ENCODE measurements around the gene SNRPD3.

SNRPD3 gene

DNA sequence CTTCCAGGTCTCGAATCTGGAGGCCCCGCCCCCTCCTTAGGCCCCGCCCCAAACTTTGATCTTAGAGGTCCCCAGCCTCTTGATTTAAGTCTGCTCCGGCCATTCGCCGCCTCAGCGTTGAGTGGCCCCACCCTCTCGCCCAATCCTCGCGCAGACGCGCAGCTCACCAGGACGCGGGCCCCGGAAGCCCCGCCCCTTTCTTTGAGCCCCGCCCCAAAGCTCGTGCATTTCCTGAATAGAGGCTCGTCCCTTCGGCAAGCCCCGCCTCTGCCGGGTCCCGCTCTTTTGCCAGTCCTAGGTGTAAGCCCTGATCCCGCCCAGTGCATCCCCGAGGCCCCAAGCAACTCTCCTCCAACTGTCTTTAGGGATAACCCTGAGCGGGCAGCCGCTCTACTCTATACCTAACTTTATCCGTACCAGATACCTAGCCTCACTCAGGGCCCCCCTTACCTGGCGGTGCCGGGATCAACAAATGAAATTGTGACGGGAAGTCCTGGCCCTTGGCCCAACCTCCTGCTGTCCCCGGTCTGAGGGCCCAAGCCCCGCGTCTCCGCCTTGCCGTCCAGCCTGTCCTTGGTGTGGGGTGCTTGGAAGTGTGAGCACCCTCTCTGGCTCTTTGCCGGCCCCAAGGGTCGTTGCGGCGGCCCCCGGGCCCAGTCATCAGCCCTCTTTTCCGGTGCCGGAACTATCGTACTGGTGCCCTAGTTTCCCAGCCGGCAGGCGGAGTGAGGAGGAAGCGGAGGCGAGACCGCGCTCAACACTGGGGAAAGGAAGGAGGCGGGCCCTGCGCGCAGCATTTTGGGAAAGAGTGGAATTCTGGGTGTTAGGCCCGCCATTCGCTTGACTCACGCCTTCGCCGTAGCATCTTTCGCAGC, at the start of gene SNRPD3:
SNRPD3 (plus strand) TSS at position 835 of the 875 bp plus-strand sequence. CDS start 1,676 bp downstream, outside the sequence.
- peak within 1 kb of the TSS; percentile 99 for H3K4me3 ChIP-seq (ENCODE audit: low read length)
- TF ChIP-seq, protein P1, sequence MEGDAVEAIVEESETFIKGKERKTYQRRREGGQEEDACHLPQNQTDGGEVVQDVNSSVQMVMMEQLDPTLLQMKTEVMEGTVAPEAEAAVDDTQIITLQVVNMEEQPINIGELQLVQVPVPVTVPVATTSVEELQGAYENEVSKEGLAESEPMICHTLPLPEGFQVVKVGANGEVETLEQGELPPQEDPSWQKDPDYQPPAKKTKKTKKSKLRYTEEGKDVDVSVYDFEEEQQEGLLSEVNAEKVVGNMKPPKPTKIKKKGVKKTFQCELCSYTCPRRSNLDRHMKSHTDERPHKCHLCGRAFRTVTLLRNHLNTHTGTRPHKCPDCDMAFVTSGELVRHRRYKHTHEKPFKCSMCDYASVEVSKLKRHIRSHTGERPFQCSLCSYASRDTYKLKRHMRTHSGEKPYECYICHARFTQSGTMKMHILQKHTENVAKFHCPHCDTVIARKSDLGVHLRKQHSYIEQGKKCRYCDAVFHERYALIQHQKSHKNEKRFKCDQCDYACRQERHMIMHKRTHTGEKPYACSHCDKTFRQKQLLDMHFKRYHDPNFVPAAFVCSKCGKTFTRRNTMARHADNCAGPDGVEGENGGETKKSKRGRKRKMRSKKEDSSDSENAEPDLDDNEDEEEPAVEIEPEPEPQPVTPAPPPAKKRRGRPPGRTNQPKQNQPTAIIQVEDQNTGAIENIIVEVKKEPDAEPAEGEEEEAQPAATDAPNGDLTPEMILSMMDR (conservative IDR thresholded peaks at IDR 0.05; ENCODE audit: low read length) = no peak; the same call in 1 of the 2 replicates
- peak; percentile 98 for DNase-seq (ENCODE audit: low read depth)

DNA sequence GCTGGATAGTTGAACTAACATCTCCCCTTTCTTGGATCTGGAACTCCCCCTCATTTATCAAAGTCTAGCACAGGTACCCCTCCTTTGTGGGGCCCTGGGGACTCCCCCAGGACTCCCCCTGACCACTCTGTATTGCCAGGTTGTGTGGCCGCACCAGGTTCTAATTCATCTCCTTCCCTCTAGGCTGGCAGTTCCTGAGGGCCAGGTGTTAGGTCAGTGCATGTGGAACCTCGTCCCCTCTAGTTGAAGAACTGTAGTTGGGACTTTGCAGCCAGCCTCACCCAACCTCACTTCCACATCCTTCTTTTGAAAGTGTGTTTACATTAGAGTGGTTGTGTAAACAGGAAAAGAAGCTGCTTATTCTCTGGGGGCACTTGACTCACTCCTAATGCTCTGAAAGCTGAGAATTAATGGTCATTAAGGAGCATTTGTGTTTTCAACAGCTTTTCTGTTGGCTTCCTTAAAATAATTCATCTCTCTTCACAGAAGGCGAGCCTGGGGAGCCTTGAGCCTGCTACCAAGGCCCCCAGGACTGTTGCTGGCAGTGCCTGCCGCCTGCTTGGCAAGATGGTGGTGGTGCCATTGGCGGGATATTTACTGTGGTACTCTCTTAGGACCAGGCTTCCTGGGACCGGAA, 48.9 kb upstream of the SNRPD3 start:
- H3K4me3 ChIP-seq (ENCODE audit: low read length) = no peak overlapping the region
- TF ChIP-seq, protein P1 (conservative IDR thresholded peaks at IDR 0.05; ENCODE audit: low read length) = no peak
- peak; percentile 35 for DNase-seq (ENCODE audit: low read depth)

DNA sequence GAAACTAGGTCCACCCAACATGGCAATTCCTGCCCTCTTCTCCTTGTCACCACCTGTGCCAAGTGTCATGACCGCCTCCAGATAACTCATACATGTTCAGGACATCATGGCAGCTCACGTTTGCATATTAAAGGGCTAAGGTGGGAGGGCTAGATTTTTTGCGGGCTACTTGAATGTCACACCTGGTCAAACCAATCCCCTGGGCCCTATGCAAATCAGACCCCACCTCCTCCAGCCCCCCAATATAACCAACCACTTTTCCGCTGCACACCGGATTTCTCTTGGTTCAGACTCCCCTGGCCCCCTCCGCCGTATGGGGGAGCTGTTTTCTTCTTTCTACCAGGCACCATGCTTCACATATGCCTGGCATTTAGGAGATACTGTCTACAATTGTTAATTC, 48.1 kb upstream of the SNRPD3 start:
- TF ChIP-seq, protein P1 (conservative IDR thresholded peaks at IDR 0.05; ENCODE audit: low read length) = no peak
- H3K4me3 ChIP-seq (ENCODE audit: low read length) = no peak overlapping the region
- DNase-seq (ENCODE audit: low read depth) = no peak

DNA sequence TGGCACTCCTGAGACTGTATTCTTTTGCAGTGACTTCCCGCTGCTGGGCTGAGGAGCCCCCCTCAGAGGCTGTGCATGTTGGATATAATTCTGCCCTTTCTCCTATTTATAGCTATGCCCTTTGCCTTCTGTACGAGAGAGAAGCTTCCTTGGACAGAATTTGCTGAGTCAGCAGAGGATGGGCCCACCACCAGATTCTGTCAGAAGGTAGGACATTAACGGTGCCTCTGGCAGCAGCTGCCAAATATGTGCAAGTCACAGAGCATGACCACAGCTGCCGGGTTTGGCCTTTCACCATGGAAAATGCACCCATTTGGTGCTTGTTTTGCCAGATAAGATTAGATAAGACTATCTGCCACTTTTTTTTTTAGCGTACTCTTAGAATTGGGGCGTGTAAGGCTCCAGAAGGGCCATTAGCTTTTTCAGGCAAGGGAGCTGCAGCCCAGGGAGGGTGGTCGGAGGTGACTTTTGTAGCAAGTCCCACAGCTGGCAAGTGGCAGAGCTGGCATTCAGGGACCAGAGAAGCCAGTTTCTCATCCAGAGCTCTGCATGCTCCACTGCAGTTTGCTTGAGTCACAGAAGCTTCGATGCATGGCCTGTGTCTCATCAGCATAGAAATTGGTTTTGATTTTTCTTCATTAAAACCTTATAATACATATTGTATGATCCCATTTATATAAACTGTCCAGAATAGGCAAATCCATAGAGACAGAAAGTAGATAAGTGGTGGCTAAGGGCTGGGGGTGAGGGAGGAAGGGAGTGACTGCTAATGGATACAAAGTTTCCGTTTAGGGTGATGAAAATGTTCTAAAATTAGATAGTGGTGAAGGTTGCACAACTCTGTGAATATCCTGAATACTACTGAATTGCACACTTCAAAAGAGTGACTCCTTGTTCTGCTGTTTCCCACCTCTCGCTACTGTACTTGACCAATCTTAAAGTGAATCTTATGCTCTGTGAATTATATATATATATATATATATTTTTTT, 44.9 kb upstream of the SNRPD3 start:
- peak; percentile 71 for DNase-seq (ENCODE audit: low read depth)
- no peak overlapping the region for H3K4me3 ChIP-seq (ENCODE audit: low read length)
- TF ChIP-seq, protein P1 (conservative IDR thresholded peaks at IDR 0.05; ENCODE audit: low read length) = no peak

DNA sequence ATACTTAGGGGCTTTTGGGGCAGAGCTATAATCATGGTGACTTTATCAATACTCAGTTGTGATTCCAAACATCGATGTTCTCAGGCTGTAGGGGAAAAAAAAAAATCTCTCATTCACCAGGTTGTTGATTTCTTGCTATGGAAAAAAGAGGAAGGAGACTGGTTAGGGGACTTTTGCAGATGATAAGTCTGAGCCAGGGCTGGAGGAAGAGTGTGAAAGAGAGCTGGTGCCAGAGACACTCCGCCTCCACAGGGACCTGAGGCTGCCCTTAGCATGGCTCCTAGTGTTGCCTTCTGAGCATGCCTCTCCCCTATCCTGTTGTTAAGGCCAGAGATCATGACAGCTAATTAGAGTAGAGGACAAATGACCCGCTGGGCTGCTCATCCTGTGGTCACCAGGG, 43.8 kb upstream of the SNRPD3 start:
- H3K4me3 ChIP-seq (ENCODE audit: low read length) = no peak overlapping the region
- TF ChIP-seq, protein P1 (conservative IDR thresholded peaks at IDR 0.05; ENCODE audit: low read length) = no peak

DNA sequence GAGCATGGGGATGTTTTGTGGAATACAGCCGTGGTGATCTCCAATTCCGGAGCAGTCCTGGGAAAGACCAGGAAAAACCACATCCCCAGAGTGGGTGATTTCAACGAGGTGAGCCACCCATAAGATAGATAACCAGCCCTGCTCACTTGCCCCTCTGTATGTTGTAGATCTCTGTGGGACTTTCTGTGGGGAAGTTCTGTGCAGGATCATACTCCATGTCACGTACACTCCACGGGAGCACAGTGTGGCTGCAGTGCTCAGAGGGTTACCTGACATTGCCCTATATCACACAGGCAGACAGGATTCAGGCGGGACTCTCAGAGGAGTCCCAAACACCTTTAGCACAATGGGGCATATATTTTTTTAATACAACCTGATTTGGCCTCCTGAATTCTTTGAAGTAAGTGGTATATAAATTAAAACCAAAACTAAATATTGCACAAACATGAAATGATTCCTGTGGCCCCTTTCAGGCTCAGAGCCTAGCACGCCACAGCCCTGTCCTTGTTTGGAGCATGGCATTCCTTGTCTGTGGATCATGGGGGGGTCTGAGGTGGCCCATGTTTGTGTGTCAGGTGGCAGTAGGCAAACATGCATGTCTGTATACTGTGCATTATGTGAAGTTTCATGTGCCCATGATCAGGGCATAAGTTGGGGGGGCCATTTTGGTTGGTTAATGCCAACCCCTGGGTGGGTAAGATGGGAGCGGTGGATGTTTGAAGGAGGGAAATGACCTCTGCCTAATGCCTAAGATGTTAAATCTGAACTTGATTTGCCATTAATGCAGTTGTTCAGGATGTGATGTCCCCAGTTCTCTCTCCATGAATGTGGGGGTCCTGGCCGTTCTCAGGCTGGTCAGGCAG, 42.2 kb upstream of the SNRPD3 start:
- TF ChIP-seq, protein P1 (conservative IDR thresholded peaks at IDR 0.05; ENCODE audit: low read length) = no peak
- DNase-seq (ENCODE audit: low read depth) = no peak
- no peak overlapping the region for H3K4me3 ChIP-seq (ENCODE audit: low read length)

More for the DNA sequence above, 43.8 kb upstream of the SNRPD3 start:
- DNase-seq (ENCODE audit: low read depth) = no peak
